ENCODE data around the gene DNAH14. TPM values are rescaled to one million over a fixed set of nuclear protein-coding genes. Genes with fewer than 3 reads are reported as not detected.

Gene DNAH14
- total and polyA plus RNA-seq, 2 of the 8 experiments (the other 6 are each of a cell fraction or from before 2014, with no cell fraction given) = 8.4 to 40.7 TPM

DNA sequence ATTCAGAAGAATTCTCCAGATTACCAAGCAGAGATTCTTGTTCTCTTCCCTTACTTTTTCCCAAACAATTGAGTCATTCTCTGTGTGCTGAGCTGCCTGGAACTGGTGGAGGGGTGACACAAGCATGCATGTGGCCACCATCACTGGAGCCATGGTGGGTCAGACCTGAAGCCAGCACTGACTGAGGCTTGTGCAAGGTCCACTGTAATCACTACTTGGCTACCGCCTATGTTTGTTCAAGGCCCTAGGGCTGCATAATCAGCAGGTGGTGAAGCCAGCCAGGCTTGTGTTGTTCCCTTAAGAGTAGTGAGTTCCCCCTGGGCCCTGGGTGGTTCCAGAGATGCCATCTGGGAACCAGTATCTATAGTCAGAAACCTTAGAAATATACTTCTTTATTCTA lies 183.8 kb downstream of the DNAH14 start:
- no peak overlapping the region for H3K14ac ChIP-seq (ENCODE audit: insufficient read length)
- H3K23me2 ChIP-seq (ENCODE audit: low read depth, low read length) = no peaks in the 10 kb centered on the region
- H3K9me3 ChIP-seq (ENCODE audit: insufficient read depth in 2 of 2, low read depth in 1 of 2, low read length in 1 of 2) = no peaks in the 10 kb centered on the region
- H4K20me1 ChIP-seq (replicated peaks in 1 of 2; ENCODE audit: control insufficient read depth in 1 of 2, insufficient read depth in 2 of 2, low read length in 2 of 2) = no peaks in the 10 kb centered on the region
- 85% methylated on average over 1 of the region's 1 CpG; no CpG with 5 or more reads in 1 of the 2 experiments for WGBS, 2 experiments (ENCODE audit: extremely low coverage in 1 of 2, insufficient coverage in 1 of 2, insufficient read length in 1 of 2, insufficient replicate concordance in 2 of 2, low coverage in 1 of 2, low lambda C conversion rate in 2 of 2, missing lambda C conversion rate in 1 of 2)
- ChIA-PET CTCF (ENCODE audit: partially characterized antibody) (no interaction called here), POLR2A (ENCODE audit: partially characterized antibody) (no interaction called here)
- no peak overlapping the region for H2BK12ac ChIP-seq (ENCODE audit: low read depth, low read length)
- H4K5ac ChIP-seq (ENCODE audit: insufficient read length, low read depth, low read length) = no peak overlapping the region
- FAIRE-seq (no peak), DNase-seq (ENCODE audit: low read depth in 1 of 2, low spot score in 2 of 2) (no peak)
- H3K18ac ChIP-seq (ENCODE audit: extremely low read depth, low read length) = no peak overlapping the region
- H3K27ac ChIP-seq (ENCODE audit: low read depth, low read length) = no peak overlapping the region
- no peak overlapping the region for H2BK5ac ChIP-seq (ENCODE audit: low read depth, low read length)
- no peak overlapping the region for H4K91ac ChIP-seq (replicated peaks; ENCODE audit: insufficient read length, low read length)
- H3K36me3 ChIP-seq (ENCODE audit: control insufficient read depth in 2 of 4, insufficient read depth in 4 of 4, low read length in 3 of 4) = no peaks in the 10 kb centered on the region
- H3K23ac ChIP-seq (ENCODE audit: insufficient read length) = no peak overlapping the region
- no peak overlapping the region for H2BK120ac ChIP-seq (replicated peaks; ENCODE audit: low read depth, low read length)
- no peak overlapping the region for H3K56ac ChIP-seq (replicated peaks; ENCODE audit: insufficient read length, low read depth, low read length)
- H3K9ac ChIP-seq (replicated peaks in 1 of 4; ENCODE audit: extremely low read depth in 1 of 4, low read depth in 3 of 4, low read length in 3 of 4) = no peak overlapping the region
- H3K4me3 ChIP-seq (ENCODE audit: extremely low read depth in 1 of 4, insufficient read depth in 2 of 4, low read depth in 3 of 4, low read length in 4 of 4) = no peak overlapping the region
- H4K8ac ChIP-seq (ENCODE audit: extremely low read depth, insufficient read depth, low read length) = no peak overlapping the region
- H3K79me2 ChIP-seq (ENCODE audit: control insufficient read depth in 1 of 2, insufficient read depth in 2 of 2, low read length in 2 of 2) = no peaks in the 10 kb centered on the region
- no peak overlapping the region for H2BK15ac ChIP-seq (ENCODE audit: low read length)
- no peaks in the 10 kb centered on the region for H3K27me3 ChIP-seq (replicated peaks in 1 of 4; ENCODE audit: control insufficient read depth in 3 of 4, extremely low read depth in 1 of 4, insufficient read depth in 3 of 4, low read length in 3 of 4)
- H3K4ac ChIP-seq (replicated peaks; ENCODE audit: insufficient read length, low read depth, low read length) = no peak overlapping the region
- no peaks in the 10 kb centered on the region for H3K79me1 ChIP-seq (ENCODE audit: low read depth, low read length)
- H2AFZ ChIP-seq (ENCODE audit: low read length) = no peak overlapping the region
- no peak overlapping the region for H2BK20ac ChIP-seq (ENCODE audit: low read length)
- no peak overlapping the region for H2AK5ac ChIP-seq (ENCODE audit: low read depth, low read length)
- H3K4me2 ChIP-seq (ENCODE audit: insufficient read depth in 1 of 2, low read depth in 2 of 2, low read length in 2 of 2) = no peak overlapping the region
- H3K4me1 ChIP-seq (replicated peaks in 1 of 4; ENCODE audit: control insufficient read depth in 3 of 4, insufficient read depth in 4 of 4, low read length in 3 of 4) = no peaks in the 10 kb centered on the region
- TF ChIP-seq SP2 (IDR thresholded peaks at IDR 0.05; ENCODE audit: low read length) (no peak), CEBPB (IDR thresholded peaks at IDR 0.05; ENCODE audit: low read depth, low read length) (no peak), EZH2 (IDR thresholded peaks at IDR 0.05; ENCODE audit: low read depth, low read length, severe bottlenecking) (no peak), EP300 (IDR thresholded peaks at IDR 0.05; ENCODE audit: borderline replicate concordance in 1 of 2, low read depth in 2 of 2, low read length in 2 of 2) (no peak), NANOG (IDR thresholded peaks at IDR 0.05; ENCODE audit: insufficient read depth, low read depth, low read length, poor library complexity, severe bottlenecking) (no peak), BACH1 (IDR thresholded peaks at IDR 0.05; ENCODE audit: low read length) (no peak), BRCA1 (IDR thresholded peaks at IDR 0.05; ENCODE audit: low read depth, low read length) (no peak), CREB1 (IDR thresholded peaks at IDR 0.05) (no peak), GABPA (IDR thresholded peaks at IDR 0.05; ENCODE audit: borderline replicate concordance, insufficient read depth, low read length) (no peak), SIRT6 (IDR thresholded peaks at IDR 0.05; ENCODE audit: low read length) (no peak), SRF (IDR thresholded peaks at IDR 0.05; ENCODE audit: low read depth, low read length) (no peak), RFX5 (IDR thresholded peaks at IDR 0.05; ENCODE audit: borderline replicate concordance, low read depth, low read length) (no peak)
- TF ChIP-seq, protein P1, sequence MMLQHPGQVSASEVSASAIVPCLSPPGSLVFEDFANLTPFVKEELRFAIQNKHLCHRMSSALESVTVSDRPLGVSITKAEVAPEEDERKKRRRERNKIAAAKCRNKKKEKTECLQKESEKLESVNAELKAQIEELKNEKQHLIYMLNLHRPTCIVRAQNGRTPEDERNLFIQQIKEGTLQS (IDR thresholded peaks at IDR 0.05; ENCODE audit: insufficient read depth, low read depth, low read length) = no peak
- TF ChIP-seq, protein P2, sequence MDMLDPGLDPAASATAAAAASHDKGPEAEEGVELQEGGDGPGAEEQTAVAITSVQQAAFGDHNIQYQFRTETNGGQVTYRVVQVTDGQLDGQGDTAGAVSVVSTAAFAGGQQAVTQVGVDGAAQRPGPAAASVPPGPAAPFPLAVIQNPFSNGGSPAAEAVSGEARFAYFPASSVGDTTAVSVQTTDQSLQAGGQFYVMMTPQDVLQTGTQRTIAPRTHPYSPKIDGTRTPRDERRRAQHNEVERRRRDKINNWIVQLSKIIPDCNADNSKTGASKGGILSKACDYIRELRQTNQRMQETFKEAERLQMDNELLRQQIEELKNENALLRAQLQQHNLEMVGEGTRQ (IDR thresholded peaks at IDR 0.05; ENCODE audit: low read length) = no peak

All from H1 (cell line).